A549 treated with AZD9567 at 1 μM for 4 hours (cell line): ENCODE results near the gene CDC25A. TPM values are rescaled to one million over a fixed set of nuclear protein-coding genes. Genes with fewer than 3 reads are reported as not detected.

Experiments used
- total RNA-seq: library from RNA; stranded (reverse); fragments of 200-300 nt; extraction: Qiagen RNA extraction; gene quantifications from 5 replicates; pipeline ENCODE4 v1.2.3, GENCODE V29; 2022; ENCODE audit not compliant: insufficient read depth

Gene CDC25A
- total RNA-seq, result 8.6 to 11.4 TPM (median 10.4 TPM) in 5 replicates

DNA sequence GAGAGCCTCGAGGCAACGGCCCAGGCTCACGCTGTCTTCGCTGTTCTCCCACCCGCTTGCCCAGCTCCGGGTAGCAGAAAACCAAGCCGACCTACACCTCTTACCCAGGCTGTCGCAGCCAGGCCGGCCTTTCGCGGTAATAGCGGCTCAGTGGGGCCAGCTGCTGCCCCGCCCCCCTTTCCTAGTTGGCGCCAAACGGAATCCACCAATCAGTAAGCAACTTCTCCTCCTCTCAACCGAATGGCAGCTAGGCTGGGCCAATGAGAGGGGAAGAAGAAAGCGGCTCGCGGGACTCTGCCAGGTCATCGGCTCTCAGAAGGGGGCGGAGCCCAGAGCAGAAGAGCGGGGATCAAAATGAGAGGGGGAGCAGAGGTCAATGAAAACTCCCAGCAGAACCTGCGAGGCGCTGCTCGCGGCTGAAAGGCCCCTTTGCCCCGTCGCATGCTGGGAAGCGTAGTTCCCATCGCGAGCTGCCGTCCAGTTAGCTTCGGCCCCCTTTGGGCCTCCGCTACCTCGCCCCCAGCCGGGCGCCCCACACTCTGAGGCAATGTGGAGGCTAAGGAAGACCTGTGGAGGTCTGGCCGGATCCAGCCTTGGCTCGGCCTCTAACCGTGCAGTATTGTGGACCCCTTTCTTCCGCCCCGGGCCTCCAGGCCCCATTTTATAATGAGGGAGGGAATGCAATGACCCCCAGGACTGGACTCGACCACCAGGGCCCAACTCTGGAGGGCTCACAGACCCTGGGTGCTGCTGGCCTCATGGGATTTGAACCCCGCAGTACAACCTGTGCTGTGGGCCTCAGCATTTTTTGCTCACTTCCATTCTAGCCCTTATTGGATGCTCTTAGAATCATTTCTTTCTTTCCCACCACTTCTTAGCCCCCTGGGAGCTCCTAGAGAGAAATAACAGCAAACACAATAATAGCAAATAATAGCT, at the start of gene CDC25A:
Gene CDC25A, minus strand, starts transcription at position 152 of the 936 bp plus-strand sequence. CDS start 470 bp downstream, outside the sequence.

DNA sequence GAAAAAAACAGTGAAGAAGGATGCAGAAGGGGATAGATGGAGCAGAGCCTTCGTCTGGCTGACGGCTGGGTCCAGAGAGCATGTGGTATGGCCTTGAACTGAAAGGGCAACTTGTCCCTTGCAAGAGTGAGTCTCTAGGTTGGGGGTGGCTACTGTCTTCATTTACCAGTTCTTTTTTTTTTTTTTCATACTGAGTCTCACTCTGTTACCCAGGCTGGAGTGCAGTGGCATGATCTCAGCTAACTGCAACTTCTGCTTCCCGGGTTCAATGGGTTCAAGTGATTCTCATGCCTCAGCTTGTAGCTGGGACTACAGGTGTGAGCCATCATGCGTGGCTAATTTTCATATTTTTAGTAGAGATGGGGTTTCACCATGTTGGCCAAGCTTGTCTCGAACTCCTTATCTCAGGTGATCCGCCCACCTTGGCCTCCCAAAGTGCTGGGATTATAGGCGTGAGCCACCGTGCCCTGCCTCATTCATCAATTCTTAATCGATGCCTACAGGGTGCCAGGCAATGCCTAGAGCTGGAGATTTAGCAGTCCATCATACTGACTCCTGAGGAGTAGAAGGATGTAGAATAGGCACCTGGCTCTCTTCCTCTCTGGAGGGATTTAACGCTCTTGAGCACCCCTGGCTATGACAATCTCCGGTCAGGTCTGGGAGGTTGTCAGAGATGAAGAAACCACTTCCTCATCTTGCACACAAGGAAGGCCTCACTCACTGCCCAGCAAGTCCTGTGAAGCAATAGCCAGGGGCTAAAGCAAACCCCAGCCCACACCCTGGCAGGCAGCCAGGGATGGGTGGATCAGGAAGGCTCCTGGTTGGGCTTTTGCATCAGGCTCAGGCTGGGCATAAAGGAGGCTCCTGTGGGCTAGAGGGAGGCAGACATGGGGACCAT, 34.6 kb upstream of the CDC25A start, which contains the start of gene CAMP:
Gene CAMP, plus strand, starts transcription at position 880 of the 898 bp plus-strand sequence. Its CDS starts 17 bp downstream, at position 897.

Other genes with a start within 250 kb of the CDC25A start
- 92.8 to 102 TPM (median 98.0 TPM) in 5 replicates for gene MAP4, start 172.0 kb downstream of the CDC25A start, total RNA-seq
- gene CAMP, start 35.1 kb upstream of the CDC25A start, total RNA-seq, result 0.15 TPM in 1 of 5 replicates, not detected in the others
- gene ZNF589, start 52.7 kb upstream of the CDC25A start, total RNA-seq, result 2.5 to 7.7 TPM (median 2.7 TPM) in 5 replicates
- 18.5 to 21.9 TPM (median 19.8 TPM) in 5 replicates for gene NME6, start 113.0 kb upstream of the CDC25A start, total RNA-seq
- gene SPINK8, start 145.2 kb upstream of the CDC25A start, total RNA-seq, result not detected in 5 replicates
- not detected in 5 replicates for gene FBXW12, start 183.8 kb upstream of the CDC25A start, total RNA-seq
- gene PLXNB1, start 241.7 kb upstream of the CDC25A start, total RNA-seq, result 13.6 to 22.0 TPM (median 16.2 TPM) in 5 replicates